Measurements from ENCODE around the gene LRFN3.
"Not testable (repeated sequence)": the region's sequence is repeated elsewhere in the genome, so short reads cannot be mapped to it uniquely, and the experiment has no call there.

Gene LRFN3, protein sequence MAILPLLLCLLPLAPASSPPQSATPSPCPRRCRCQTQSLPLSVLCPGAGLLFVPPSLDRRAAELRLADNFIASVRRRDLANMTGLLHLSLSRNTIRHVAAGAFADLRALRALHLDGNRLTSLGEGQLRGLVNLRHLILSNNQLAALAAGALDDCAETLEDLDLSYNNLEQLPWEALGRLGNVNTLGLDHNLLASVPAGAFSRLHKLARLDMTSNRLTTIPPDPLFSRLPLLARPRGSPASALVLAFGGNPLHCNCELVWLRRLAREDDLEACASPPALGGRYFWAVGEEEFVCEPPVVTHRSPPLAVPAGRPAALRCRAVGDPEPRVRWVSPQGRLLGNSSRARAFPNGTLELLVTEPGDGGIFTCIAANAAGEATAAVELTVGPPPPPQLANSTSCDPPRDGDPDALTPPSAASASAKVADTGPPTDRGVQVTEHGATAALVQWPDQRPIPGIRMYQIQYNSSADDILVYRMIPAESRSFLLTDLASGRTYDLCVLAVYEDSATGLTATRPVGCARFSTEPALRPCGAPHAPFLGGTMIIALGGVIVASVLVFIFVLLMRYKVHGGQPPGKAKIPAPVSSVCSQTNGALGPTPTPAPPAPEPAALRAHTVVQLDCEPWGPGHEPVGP

DNA sequence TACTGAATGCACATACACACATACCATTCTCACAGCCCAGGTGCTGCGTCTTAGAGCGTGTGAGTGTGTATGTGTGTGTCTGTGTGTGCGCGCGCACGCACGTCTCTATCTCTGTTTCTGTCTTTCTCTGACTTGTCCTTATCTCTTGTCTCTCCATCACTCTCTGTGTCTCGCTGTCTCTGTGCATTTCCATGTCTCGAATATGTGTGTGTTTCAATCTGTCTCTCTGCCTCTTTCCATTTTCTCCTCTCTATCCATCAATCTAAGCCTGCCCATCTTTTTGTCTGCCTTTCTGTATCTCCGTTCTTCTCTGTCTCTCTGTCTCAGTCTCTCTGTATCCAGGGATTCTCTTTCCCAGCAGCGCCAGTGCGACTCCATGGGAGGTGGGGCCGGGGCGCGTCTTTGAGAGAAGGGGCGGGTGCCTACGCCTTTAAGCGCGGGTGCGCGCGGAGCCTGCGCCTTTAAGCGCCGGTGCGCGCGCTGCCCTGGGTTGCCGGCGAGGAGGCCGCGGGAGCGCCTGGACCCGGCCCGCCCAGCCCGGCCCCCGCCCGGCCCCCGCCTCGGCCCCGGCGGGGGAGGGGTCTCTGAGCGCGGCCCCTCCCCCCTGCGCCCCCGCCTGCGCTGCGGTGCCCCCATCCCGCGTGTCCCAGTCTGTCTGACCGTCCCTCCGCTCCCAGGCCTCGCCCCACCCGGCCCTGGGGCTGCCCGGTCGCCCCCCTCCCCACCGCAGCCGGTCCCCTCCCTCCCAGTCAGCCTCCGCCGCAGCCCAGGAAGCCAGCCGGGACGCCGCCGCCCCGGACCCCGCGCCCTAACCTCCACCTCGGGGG is at the start of gene LRFN3:
Gene LRFN3, plus strand, starts transcription at position 464 of the 827 bp plus-strand sequence. CDS start 3,052 bp downstream, outside the sequence.
- peak; percentile 34 for DNase-seq

DNA sequence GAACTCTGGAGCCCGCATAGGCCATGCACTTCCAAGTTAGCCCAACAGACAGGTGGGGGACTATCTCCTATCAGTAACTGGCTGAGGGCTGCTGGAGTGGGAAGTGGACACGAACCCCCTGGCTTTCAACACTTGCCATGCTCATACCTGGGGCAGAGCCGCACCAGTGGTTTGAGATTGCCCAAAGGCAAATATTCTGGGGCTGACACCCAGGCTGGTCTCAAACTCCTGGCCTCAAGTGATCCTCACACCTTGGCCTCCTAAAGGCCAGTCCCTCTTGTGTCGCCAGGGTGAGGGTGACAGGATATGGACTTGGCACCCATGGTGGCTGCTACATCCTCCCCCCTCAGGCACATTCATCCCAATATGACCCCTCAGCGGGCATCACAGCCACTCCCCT is 49.0 kb upstream of the LRFN3 start:
- no peak for DNase-seq

DNA sequence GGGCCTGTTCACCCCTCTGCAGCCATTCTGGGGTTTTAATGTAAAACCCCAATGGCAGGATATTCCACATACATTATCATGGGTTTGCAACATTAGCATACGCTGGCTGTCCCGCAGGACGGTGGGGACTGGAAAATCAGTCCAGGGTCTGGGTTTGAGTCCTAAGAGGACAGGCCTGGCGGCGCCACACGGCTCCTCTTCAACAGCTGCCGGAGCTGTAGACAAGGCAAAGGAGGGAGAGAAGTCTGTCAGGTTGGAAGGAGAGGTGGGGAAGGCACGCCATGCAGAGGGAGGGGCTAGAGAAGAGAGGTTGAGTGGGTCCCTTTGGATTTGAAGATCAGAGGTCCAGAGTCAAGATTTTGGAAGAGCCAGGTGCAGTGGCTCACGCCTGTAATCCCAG is 47.8 kb upstream of the LRFN3 start:
- no peak for DNase-seq

DNA sequence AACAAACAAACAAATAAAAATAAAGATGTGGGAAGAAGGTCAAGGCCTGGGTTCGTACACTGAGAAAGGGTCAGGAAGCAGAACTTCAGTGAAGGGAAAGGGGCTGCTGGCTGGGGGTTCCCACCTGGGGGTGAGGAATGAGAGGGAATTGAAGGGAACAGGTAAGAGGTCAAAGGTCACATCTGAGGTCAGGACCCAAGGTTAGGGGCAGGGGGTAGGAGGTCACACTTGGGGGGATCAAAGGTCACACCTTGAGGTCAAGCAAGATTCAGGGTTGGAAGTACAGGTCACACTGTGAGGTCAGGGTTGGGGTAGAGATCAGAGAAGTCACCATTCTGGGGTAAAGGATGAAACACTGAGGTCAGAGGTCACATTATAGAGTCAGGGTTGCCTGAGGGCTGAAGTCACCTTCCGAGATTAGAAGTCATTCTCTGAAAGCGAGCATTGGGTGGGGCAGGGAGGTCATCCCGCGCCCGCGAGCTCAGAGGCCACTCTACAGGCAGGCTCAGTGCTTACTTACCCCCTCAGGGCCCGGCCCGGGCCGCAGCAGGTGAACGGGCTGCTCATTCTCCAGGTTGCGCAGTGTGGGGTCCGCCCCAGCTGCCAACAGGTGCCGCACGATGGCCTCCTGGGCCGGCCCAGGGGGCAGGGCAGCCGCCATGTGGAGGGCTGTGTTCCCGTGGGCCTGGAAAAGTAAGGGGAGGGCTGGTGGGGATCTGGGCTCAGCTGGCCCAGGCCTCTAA is 46.6 kb upstream of the LRFN3 start:
- no peak for DNase-seq

DNA sequence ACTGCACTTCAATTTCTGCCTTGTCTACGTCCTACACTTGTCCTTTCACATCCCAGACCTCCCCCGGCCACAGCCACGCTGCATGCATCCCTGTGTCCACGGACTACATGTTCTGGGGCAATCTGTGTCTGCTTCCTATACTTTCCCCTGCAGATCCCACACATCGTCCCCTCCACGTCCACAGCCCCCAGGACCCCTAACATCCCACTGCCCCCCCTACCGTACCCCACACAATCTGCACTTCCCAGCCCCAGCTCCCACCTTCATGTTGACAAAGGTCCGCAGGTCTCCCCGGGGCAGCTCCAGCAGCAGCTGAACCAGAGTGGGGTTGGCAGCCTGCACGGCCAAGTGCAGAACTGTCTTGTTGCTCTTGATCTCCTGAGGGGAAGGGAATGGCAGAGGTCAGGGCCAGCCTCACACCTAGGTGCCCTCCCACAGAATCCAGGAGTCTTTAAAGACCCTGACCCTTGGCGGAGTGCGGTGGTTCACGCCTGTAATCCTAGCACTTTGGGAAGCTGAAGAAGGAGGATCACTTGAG is 46.0 kb upstream of the LRFN3 start:
- DNase-seq = no peak

DNA sequence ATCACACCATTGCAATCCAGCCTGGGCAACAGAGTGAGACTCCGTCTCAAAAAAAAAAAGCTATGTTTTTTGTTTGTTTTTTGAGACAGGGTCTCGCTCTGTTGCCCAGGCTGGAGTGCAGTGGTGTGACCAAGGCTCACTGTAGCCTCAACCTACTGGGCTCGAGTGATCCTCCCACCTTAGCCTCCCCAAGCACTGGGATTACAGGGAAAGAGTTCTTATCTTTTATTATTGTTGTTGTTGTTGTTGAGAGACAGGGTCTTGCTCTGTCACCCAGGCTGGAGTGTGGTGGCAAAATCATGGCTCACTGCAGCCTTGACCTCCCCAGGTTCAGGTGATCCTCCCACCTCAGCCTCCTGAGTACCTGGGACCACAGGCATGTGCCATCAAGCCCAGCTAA is 44.4 kb upstream of the LRFN3 start:
- DNase-seq = not testable (repeated sequence)

DNA sequence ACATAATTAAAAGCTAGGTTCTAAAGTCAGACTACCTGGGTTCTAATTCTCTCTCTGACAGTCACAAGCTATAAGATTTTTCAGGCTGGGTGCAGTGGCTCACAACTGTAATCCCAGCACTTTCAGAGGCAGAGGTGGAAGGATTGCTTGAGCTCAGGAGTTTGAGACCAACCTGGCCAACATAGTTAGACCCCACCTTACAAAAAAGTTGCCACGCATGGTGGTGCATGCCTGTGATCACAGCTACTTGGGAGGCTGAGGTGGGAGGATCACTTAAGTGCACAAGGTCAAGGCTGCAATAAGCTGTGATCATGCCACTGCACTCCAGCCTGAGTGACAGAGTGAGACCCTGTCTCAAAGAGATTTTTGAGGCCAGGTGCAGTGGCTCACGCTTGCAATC is 41.8 kb upstream of the LRFN3 start:
- DNase-seq = no peak

DNA sequence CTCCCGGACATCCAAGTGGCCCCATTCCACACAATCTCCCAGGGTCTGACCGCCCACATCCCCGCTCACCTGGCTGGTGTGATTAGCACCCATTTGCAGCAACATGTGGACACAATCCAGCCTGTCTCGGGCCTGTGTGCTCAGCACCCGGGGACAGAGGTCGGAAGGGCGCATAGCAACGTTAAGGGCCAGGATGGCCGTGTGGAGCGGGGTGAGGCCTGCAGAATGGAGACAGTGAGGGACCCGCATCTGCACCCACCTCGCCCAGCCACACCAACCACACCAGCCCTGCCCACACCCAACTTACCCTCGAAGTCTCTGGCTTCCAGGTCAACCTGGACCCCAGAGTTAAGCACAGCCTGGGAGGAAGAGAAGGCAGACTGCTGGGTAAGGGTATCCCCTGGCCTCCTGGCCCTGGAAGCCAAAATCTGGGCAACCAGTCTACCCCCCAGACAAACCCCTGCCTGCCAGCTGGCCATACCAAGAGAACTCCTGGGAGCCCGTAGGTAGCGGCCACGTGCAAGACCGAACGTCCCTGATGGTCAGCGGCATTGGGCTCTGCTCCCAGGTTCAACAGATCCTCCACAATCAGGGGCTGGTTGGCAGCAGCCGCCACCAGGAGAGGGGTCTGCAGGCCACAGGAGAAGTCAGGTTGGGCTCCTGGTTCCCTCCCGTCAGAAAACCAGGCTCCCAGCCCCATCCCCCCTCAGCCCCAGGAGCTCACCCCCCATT is 40.1 kb upstream of the LRFN3 start:
- DNase-seq = no peak

DNA sequence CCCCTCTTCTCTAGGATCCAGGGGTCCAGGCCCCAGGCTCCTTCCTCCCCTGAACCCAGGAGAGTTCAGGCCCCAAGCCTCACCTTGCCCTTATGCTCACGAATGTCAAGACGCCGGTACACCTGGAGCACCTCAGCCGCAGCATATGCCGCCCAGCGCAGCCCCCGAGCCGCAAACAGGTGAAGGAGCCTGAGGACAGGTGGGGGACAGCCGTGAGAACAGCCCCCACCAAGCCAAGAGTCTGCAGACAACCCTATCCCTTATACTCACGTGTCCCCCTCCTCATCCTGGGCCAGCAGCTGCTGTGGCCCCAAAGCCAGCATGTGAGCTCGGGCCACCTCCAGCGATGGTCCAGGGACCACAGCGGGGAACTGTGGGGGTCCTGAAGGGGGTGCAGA is 39.5 kb upstream of the LRFN3 start:
- DNase-seq = no peak

DNA sequence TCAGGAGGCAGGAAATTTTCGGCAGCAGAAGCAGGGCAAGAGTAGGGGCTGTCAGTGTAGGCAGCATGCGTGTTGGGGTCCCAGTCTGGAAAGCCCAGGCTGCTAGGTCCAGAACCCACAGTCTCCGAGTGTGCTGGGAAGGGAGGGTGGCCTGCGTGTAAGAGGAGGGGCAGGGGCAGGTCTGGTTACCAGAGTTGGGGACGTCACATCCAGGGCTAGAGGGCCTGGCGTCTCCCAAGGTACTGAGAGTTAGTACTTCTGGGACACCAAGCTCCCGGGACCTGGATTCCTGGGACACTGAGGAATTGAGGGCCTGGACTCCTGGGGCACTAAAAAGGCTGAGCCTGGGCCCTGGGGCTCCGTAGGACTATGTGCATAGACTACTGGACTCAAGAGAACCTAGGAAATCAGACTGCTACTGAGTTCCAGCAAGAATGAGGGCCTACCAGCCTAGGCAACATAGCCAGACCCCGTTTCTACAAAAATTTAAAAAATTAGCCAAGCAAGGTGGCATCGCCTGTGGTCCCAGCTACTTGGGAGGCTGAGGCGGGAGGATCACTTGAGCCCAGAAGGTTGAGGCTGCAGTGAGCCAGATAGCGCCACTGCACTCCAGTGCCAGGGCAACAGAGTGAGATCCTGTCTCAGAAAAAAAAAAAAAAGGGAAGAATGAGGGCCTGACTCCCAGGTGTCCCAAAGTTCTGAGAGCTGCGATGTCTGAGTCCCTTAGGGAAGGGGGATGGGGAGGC is 38.3 kb upstream of the LRFN3 start:
- DNase-seq = no peak

DNA sequence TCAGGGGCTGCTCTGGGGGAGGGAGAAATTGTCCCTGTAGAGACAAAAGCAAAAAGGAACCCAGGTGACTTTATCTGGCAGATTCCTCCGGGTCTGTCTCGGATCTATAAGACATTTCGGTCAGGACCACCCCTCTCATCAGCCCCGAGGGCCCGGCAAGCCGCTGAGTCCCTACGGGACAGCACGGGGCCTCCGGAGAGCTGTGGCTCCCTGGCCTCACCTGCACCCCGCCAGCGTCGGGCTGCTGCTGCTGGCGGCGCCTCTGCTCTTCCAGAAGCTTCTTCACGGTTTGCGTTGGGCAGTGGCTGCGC is 37.7 kb upstream of the LRFN3 start:
- DNase-seq = no peak

DNA sequence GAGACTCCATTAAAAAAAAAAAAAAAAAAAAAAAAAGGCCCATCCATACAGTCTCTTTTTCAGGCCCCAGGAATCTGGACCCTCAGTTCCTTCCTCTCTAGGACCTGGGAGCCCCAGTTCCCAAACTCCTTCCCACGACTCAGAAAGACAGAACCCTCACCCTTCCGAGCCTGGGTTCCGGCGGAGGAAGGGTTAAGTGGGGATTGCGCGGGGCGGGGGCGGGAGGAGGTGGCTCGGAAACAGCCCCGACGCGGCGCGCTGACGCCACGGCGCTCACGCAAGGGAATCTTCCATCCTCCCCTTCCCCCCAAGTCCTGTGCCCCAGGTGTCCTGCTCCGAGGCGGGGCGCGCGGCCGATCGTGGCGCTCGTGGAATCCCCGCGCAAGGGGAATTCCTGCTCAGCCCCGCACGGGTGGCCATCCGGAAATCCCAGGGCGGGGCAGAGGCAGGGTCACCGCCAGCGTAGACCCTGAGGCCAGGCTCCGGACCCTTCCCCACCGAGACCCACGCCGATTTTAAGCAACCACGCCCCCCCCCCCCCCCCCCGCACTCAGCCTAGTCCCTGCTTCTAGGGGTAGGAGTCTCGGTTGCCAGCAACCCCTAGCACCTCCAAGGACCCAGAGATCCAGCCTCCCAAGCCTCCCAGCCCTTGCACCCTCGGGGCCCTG is 36.5 kb upstream of the LRFN3 start:
- DNase-seq = peak; percentile 7

DNA sequence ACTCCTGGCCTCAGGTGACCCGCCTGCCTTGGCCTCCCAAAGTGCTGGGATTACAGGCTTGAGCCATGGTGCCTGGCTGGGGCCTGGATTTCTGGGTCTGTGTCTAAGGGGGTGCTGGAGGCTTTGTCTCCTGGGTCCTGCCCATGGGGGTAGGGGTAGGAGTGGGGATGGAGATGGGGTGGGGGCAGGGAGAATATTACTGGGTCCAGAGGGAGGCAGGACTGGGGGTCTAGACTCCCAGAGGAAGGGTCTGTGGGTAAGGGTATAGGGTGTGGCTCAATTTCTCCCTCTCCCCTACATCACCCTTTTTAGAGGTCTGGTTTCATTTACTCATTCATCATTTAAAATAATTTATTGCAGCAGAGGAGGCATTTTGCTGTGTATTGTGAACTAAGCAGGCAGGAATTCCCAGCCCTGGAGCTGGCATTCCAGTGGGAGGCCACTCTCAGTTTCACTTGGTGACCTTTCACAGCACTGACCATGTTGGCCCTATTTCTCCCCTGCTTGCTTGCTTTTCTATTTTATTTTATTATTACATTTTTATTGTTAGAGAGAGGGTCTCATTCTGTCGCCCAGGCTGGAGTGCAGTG is 35.0 kb upstream of the LRFN3 start:
- DNase-seq = no peak

DNA sequence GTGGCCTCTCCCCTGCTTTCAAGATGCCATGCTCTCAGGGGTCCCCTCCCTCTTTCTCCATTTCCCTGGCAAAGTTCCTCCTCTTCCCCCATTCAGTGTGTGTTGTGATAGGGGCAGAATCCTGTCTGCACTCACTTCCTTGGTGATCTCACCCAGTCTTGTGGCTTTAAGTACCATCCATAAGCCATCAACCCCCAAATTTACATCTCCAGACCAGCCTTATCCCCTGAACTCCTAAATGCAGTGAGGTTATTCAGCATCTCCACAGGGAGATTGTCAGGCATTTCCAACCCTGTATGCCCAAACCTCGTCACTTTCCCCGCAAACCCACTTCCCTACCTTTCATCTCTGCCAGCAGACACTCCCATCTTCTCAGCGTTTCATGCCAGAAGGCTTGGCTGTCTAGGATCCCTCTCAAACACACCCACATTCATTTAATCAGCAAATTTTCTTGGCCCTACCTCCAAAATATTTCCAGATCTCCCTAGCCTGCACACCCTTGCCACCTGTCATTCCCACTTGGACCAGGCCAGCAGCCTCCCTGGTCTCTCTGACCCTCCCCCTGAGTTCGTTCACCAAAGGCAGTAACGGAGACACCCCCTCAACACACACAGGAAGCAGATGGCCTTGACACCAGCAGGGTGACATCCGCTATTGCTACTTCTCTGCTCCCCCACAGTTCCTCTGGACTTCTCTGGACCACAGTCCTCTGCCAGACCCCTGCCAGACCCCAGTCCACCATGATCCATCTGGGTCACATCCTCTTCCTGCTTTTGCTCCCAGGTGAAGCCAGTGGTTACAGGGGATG is 34.1 kb upstream of the LRFN3 start, which contains the start of gene HCST:
Gene HCST, plus strand, starts transcription at position 676 of the 808 bp plus-strand sequence. Its CDS starts 65 bp downstream, at position 741.
- DNase-seq = no peak

DNA sequence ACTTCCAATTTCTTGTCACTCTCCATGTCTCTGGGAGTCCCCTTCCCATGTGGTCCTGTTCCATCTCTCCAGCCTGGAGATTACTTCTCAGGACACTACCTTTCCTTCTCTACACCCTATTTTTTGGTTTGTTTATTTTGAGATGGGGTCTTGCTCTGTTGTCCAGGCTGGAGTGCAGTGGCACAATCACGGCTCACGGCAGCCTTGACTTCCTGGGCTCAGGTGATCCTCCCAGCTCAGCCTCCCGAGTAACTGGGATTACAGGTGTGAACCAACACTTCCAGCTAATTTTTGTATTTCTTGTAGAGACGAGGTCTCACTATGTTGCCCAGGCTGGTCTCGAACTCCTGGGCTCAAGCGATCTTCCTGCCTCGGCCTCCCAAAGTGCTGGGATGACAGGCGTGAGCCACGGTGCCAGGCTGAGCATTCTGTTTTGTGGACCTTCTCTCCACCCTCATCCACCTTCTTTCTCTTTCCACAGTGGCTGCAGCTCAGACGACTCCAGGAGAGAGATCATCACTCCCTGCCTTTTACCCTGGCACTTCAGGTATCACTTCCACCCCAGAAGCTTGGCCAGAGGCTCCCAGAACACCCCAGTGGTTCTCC is 33.2 kb upstream of the LRFN3 start:
- DNase-seq = no peak

DNA sequence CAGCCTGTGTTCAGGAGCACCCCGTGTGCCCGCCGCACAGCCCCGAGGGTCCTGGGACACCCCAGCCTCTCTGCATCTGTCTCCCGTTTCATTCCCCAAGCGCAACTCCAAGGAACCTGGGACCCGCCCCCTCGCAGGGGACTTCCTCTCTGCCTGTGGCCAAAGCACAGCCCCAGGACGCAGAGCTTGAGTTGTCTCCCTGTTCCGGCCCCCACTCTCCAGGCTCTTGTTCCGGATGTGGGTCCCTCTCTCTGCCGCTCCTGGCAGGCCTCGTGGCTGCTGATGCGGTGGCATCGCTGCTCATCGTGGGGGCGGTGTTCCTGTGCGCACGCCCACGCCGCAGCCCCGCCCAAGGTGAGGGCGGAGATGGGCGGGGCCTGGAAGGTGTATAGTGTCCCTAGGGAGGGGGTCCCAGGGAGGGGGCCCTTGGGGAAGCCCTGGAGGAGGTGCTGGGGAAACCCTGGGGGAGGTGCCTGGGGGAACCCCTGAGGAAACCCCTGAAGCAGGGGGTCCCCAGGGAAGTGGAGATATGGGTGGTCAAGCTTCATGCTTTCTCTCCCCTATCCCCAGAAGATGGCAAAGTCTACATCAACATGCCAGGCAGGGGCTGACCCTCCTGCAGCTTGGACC is 32.5 kb upstream of the LRFN3 start:
- no peak for DNase-seq

DNA sequence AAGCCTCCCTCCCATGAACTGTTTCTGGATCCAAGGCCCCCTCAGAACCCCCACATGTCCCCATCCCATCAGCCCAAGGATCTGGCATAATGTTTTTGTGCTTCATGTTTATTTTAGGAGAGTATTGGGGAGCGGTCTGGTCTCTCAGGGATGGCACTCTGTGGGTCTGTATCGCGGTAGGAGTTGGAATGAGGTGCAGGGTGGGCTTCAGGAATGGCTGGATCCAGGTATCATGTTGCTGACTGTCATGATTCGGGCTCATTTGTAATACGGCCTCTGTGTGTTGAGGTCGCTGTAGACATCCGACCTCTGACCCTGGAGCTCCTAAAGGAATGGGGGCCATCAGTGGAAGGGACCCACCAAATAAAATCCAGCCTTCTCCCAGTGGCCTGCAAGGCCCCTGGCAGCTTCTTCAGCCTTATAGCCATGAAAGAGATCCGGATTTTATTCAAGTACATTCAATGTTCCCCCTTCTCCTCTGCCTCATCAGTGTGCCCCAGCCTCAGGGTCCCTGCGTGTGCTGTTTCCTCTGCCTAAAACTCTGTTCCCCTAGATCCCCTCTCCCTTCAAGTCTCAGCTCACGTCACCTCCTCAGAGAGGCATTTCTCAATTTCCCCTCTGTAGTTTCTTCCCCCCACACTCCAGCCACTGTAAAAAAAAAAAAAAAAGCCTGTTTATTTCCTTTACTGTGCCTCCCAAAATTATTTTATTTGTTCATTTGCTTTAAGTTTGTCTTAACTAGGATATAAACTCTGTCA is 31.7 kb upstream of the LRFN3 start:
- DNase-seq = no peak

Data from DMS 273 treated with DMSO at 0.1 percent for 48 hours (cell line).